Bronchial epithelial cell (primary cell): Measurements from ENCODE around the gene STK32C. TPM values are rescaled to one million over a fixed set of nuclear protein-coding genes. Genes with fewer than 3 reads are reported as not detected.

Source experiments
- DNase-seq: peaks from one replicate; pipeline ENCODE4 v3.0.0-alpha.2; 2010; ENCODE audit warnings: low read depth
- FAIRE-seq: peaks from 2 replicates; lab custom pipeline; 2011; peaks lifted over from hg19 to GRCh38; lab: Jason Lieb, UNC
- H3K27me3 ChIP-seq: 2 replicates; pipeline ENCODE4 v1.5.1; 2011; ENCODE audit warnings: low read length; ENCODE audit not compliant: control insufficient read depth, insufficient read depth
- H3K36me3 ChIP-seq: 2 replicates; pipeline ENCODE4 v1.5.1; 2011; ENCODE audit warnings: low read length; ENCODE audit not compliant: control insufficient read depth, insufficient read depth
- H3K4me3 ChIP-seq: 2 replicates; pipeline ENCODE4 v1.5.1; 2011; ENCODE audit warnings: mild to moderate bottlenecking, low read depth, low read length, control low read depth
- CTCF ChIP-seq: IDR thresholded peaks from 2 replicates; pipeline ENCODE4 v1.5.1; 2011; ENCODE audit warnings: mild to moderate bottlenecking, moderate library complexity, low read length, control low read depth, inconsistent platforms; ENCODE audit not compliant: insufficient read depth, severe bottlenecking
- total RNA-seq: library from RNA; depleted of rRNA; stranded (reverse); fragments of >200 nt; gene quantifications from 2 replicates; pipeline ENCODE4 v1.2.1, GENCODE V29; 2014

Gene STK32C
- total RNA-seq, 1 donor from 2014 or later, result 9.7 TPM

- FAIRE-seq, result no peak
- no peak overlapping the region for H3K4me3 ChIP-seq
- no peaks in the 10 kb centered on the region for H3K27me3 ChIP-seq
- no peak for TF ChIP-seq CTCF
- no peak for DNase-seq
- H3K36me3 ChIP-seq, result no peaks in the 10 kb centered on the region
These were observed 32.1 kb downstream of the STK32C start for GRCh38 chr10:132275426-132276178.

GRCh38 chr10:132274986-132275385 is 32.8 kb downstream of the STK32C start:
- no peaks in the 10 kb centered on the region for H3K27me3 ChIP-seq
- DNase-seq (no peak), FAIRE-seq (no peak)
- H3K4me3 ChIP-seq, result no peak overlapping the region
- no peak for TF ChIP-seq CTCF
- H3K36me3 ChIP-seq, result no peaks in the 10 kb centered on the region

- no peak for FAIRE-seq
- no peak overlapping the region for H3K4me3 ChIP-seq
These were observed 33.2 kb downstream of the STK32C start for GRCh38 chr10:132274581-132274980.

GRCh38 chr10:132273966-132274365 is 33.8 kb downstream of the STK32C start:
- no peaks in the 10 kb centered on the region for H3K27me3 ChIP-seq
- DNase-seq, result no peak

More at GRCh38 chr10:132274581-132274980, 33.2 kb downstream of the STK32C start:
- H3K27me3 ChIP-seq, result no peaks in the 10 kb centered on the region
- H3K36me3 ChIP-seq, result no peaks in the 10 kb centered on the region
- TF ChIP-seq CTCF, result no peak
- no peak for DNase-seq

GRCh38 chr10:132273304-132273944 is 34.3 kb downstream of the STK32C start:
- DNase-seq (no peak), FAIRE-seq (no peak)
- no peaks in the 10 kb centered on the region for H3K27me3 ChIP-seq
- H3K36me3 ChIP-seq, result no peaks in the 10 kb centered on the region
- no peak for TF ChIP-seq CTCF
- no peak overlapping the region for H3K4me3 ChIP-seq

More at GRCh38 chr10:132273966-132274365, 33.8 kb downstream of the STK32C start:
- H3K4me3 ChIP-seq, result no peak overlapping the region
- no peak for FAIRE-seq
- no peaks in the 10 kb centered on the region for H3K36me3 ChIP-seq
- no peak for TF ChIP-seq CTCF
